NCI-H1436 (cell line): ENCODE measurements around the gene CXCL17.

Source experiments
- DNase-seq: peaks from one replicate; lab custom pipeline; 2025; lab: John Stamatoyannopoulos, UW

The CXCL17 gene

GRCh38 chr19:42397263-42398166 lies 45.2 kb downstream of the CXCL17 start:
- DNase-seq: no peak

DNA sequence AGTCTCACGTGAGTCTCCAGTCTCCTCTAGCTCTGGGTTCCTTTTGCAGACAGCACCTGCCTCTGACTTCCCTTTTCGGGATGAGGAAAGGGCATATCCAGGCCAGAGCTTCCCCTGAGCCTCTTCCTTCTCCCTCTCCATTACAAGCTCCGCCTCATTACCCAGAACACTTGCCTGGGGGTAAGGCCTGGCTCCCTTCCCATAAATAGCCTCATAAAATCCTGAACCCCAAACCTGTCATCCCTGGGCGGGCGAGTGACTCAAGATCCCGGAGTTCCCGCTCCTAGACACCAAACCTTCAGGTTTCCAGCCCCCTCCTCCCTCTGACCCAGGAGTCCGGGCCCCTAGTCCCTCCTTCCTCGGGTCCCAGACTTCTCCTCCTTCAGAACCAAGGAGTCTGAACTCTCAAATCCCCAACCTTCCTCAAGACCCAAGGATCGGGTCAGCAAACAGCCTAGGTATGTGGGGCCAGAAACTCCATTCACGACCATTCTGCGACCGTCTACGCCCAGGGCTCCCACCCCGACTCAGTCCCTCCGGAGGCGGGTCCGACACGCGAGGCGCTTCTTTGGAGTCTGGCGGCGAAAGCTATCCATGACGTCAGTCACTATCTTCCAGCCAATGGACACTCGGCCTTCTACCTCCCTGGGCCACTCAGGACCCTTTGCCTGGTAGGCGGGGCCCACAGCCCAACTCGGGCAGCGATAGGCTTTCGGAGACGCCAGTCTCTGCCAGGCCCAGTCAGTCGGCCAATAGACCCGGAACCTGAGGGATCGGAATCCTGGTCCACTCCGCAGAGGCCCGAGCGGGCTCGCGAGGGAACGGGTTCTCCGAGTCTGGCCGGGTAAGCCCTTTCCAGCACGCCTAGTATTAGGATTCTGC lies 46.1 kb downstream of the CXCL17 start:
- peak; percentile 98 for DNase-seq

DNA sequence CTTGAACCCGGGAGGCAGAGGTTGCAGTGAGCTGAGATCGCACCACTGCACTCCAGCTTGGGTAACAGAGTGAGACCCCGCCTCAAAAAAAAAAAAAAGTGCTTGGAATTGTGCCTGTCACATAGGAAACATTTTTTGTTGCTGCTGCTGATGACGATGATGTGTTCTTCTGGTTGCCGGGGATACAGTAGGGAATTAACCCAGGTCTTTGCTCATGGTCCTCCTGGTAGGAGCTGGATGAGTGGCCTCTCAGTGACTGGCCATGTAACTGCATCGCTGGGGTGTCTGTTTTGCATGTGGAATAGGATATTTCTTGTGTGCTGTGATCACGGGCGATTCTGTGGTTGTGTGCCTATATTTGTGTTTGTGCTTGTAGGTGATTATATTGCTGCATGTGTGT lies 48.0 kb downstream of the CXCL17 start:
- DNase-seq: no peak

DNA sequence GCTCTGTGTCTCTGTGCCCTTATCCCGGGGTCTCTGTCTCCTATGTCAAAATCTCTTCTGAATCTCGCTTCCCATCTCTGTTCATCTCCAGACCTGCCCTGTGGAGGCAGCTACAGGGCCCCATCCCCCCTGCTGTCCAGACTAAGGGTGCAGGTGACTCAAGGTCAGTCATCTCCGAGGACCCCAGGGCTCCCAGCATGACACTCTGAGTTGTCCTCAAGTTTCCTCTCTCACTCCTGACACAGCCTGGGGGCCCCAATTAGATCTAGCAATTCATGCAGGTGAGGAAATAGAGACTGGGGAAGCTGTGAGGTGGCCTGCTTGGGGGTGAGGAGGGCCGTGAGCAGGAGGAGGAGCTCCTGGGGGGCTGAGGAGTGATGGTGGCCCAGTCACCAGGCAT lies 50.6 kb downstream of the CXCL17 start:
- no peak for DNase-seq

DNA sequence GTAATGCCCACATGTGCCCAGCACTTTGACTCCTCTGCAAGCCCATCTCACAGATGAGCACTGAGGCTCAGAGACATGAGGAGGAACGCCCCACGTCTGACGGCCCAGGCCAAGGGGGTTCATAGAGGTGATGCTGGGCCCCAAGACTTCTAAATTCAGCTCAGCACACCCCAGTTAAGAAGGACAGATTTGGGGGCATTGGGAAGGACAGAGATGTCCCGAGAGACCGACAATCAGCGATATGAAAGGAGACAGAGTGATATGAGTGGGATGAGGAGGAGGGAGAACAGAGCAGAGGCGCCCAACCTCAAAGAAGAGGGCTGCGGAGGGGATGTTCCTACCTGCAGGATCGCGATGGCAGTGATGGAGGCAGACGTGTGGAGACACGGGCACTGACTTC lies 52.8 kb downstream of the CXCL17 start, which contains the start of gene CNFN:
CNFN (minus strand) TSS at position 399 of the 400 bp plus-strand sequence. CDS start 1,260 bp downstream, outside the sequence.
- DNase-seq: peak; percentile 25

DNA sequence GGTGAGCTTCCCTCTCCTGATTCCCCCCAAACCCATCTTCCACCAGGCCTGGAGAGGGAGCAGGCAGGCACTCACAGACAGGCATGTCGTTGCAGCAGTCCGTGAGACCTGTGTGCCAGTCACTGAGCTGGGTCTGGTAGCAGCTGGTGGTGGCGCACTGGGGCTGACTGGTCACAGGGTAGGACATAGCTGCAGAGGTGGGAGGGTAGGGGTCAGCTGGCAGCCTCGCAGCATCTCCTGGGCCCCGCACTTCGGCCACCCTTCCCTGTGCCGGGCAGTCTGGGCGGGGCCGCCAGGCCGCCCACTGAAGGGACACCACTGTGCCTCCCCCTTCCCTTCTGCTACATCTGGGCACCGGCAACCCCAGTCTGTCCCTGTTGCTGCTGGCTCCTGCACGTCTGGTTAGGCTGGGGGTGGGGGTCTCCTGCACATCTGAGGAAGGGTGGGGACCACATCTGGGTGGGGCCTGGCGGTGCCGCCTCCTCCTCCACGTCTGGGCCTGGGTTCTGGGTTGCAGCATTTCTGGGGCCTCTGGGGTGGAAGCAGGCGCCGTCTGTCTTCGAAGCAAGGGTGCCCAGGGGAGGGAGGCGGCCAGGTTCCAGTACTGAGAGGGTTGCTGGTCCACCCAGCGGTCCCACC lies 53.8 kb downstream of the CXCL17 start:
- DNase-seq: no peak

GRCh38 chr19:42386974-42387707 lies 55.6 kb downstream of the CXCL17 start:
- DNase-seq: peak; percentile 74

DNA sequence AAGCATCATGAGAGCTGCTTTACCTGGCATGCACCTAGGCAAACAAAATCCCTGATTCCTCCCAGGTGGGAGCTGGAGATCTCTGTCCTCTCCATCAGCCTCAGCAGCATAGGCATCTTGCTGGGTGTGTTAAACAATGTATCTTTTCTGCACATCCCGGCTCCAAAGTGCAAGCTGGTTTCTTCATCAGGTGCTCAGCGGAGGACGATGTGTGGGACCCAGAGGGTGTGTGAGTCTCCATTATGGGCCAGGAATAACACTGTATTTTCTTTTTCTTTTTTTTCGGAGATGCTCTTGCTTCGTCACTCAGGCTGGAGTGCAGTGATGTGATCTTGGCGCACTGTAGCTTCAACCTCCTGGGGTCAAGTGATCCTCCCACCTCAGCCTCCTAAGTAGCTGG lies 62.6 kb downstream of the CXCL17 start:
- DNase-seq: no peak
